ENCODE results near the gene ZNF624.

DNA sequence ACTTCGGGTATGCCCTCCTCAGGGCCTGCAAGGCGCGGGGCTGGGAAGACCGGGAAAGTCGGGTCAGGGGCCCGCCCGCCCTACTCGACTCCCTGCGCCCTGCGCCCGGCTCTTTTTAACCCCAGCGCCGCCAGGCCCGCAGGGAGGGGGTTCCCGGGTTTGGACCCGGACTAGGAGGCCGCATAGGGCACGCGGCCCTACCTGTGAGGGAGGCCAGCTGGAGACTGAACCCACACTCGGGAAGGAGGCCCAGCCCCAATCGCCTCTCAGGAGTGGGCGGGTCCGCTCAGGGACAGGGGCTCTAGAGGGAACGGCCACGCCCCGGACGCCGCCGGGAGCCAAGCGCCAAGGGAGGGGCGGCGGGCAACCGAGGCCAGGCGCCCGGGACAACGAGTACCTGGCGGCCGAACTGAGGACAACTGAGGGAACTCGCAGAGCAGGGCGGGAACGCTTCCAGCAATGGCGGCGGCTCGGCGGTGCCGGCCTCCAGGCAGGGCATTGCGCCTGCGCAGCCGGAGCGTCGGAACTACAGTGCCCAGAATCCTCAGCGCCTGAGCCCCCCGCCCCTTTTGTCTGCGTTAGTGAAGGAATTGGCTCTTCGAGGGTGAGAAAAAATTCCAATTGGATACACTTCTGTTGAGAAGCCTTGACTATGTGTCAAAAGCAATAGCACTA, at the start of gene ZNF624:
- TF ChIP-seq, protein P1, sequence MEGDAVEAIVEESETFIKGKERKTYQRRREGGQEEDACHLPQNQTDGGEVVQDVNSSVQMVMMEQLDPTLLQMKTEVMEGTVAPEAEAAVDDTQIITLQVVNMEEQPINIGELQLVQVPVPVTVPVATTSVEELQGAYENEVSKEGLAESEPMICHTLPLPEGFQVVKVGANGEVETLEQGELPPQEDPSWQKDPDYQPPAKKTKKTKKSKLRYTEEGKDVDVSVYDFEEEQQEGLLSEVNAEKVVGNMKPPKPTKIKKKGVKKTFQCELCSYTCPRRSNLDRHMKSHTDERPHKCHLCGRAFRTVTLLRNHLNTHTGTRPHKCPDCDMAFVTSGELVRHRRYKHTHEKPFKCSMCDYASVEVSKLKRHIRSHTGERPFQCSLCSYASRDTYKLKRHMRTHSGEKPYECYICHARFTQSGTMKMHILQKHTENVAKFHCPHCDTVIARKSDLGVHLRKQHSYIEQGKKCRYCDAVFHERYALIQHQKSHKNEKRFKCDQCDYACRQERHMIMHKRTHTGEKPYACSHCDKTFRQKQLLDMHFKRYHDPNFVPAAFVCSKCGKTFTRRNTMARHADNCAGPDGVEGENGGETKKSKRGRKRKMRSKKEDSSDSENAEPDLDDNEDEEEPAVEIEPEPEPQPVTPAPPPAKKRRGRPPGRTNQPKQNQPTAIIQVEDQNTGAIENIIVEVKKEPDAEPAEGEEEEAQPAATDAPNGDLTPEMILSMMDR (IDR thresholded peaks at IDR 0.05): no peak
- TF ChIP-seq POLR2AphosphoS5 (IDR thresholded peaks at IDR 0.05; ENCODE audit: low read depth, low read length): no peak
- TF ChIP-seq REST (IDR thresholded peaks at IDR 0.05; ENCODE audit: insufficient read depth in 1 of 2, low read depth in 2 of 2, low read length in 1 of 2): no peak
